HG02973 (cell line): Measurements from ENCODE around the gene ARHGAP31.
"Not testable (repeated sequence)": the region's sequence is repeated elsewhere in the genome, so short reads cannot be mapped to it uniquely, and the experiment has no call there.

Experiments
- ATAC-seq: cut with Tn5 transposase; IDR thresholded peaks from one replicate; pipeline ENCODE4 v1.9.1; 2021; ENCODE audit warnings: moderate library complexity; ENCODE audit not compliant: unreplicated experiment

ARHGAP31 gene

GRCh38 chr3:119347036-119347435 lies 52.9 kb downstream of the ARHGAP31 start:
- ATAC-seq, result no peak

- no peak for ATAC-seq
Observed at GRCh38 chr3:119349354-119350041, 55.3 kb downstream of the ARHGAP31 start.

DNA sequence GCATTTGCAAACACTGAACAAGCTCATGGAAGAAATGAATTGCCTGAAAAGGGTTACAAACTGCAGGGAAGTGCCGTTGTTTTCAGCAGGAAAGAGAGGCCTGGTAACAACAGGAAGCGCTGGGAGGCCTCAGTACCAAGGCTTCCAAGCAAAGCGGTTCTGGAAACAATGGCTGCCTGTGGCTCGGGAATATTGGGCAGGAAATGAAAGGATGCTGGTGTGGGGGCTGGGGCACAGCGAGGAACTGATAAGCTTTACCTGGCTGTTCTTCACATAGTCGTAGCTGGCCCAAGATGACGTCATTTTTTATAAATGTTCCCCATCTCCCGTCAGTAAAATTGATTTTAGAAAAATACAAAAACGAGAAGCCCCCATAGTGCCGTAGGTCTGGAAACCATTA lies 55.9 kb downstream of the ARHGAP31 start:
- no peak for ATAC-seq

- ATAC-seq, result no peak
Observed at GRCh38 chr3:119351581-119351980, 57.4 kb downstream of the ARHGAP31 start.

GRCh38 chr3:119352034-119352609 lies 57.9 kb downstream of the ARHGAP31 start:
- peak; percentile 95 for ATAC-seq

DNA sequence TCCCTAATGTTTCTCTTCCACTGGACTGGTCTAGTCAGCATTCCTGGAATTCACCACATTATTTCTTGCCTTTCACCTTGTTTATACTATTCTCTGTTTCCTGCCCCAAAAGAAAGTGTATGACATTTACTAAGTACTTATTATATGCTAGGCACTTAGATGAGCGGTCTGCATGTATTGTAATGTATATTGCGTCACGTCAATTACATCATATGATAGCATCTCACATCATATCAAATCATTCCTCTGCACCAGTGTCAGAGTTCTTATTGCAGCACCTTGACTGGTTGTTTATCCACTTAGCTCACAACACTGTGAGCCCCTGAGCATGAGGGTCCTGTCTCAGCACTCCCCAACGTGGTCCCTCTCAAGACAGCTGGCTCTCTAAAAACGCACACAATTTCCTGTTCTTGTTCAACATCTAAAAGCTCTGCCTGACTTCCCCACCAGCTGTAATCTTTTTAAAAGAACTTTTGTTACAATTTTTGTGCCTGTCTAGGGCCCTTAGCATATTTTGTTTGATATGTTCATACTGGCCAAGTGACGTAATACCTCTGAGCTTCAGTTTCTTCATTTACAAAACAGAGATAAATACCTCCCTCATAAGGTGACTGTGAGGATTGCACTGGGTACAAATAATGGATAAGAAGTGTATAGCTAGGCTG lies 58.8 kb downstream of the ARHGAP31 start:
- peak; percentile 32 for ATAC-seq

DNA sequence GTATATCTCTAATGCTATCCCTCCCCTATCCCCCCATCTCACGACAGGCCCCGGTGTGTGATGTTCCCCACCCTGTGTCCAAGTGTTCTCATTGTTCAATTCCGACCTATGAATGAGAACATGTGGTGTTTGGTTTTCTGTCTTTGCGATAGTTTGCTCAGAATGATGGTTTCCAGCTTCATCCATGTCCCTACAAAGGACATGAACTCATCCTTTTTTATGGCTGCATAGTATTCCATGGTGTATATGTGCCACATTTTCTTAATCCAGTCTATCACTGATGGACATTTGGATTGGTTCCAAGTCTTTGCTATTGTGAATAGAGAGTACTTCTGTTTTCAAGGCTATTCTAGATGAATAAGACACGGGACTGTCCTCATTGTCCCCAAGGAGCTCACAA lies 61.4 kb downstream of the ARHGAP31 start:
- ATAC-seq, result not testable (repeated sequence)

GRCh38 chr3:119356646-119357045 lies 62.5 kb downstream of the ARHGAP31 start:
- no peak for ATAC-seq

DNA sequence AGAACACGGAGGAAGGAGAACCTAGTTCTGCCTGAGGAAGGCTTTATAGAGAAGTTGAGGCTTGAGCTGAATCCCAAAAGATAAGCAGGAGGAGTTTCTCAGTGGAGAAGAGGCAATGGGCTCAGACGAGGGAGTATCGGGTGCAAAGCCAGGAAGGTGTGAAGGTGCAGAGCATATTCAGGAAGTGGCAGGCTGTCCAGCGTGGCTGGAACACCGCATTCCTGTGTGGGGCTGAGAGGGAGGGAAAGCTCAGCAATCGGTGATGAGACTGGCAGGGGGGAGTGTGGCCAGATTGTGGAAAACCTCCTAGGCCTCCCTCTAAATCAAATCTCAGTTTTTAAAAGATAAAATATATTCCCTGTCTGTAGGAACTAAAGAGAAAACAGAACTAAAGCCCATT lies 63.0 kb downstream of the ARHGAP31 start:
- no peak for ATAC-seq

DNA sequence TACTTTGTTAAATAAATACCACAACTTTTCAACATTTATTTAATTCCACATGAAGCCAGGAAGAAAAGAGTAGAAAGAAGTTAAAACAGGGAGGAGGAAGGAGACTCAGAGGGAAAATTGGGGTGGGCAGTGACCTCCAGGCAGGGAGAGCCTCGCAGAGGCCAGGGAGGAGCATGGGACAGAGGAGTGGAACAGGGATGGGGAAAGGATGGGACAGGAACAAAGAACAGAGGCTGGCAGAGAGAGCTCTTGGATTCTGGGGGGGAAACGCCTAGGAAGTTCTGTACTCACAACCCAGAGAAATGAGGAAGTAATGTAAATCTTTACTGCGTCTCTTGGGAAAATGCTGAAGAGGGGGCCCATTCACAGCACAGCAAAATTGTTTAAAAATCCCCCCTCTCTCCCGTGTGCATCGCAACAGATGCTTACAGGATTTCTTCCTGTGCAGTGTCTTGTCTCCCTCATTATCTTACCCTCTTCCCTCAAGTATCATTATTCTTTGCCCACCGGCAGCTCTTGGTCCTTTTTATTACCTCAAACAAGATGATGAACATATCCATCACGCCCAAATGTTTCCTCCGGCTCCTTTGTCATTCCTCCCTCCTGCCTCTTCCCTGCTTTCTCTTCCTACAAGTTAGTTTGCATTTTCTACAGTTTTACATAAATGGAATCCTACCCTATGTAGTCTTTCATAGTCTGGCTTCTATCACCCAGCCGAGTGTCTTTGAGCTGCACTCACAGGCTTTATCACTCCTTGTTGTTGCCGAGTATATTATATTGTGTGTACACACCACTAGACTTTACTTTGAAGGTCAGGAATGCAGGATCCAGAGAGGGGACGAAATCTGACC lies 65.5 kb downstream of the ARHGAP31 start:
- ATAC-seq, result no peak

DNA sequence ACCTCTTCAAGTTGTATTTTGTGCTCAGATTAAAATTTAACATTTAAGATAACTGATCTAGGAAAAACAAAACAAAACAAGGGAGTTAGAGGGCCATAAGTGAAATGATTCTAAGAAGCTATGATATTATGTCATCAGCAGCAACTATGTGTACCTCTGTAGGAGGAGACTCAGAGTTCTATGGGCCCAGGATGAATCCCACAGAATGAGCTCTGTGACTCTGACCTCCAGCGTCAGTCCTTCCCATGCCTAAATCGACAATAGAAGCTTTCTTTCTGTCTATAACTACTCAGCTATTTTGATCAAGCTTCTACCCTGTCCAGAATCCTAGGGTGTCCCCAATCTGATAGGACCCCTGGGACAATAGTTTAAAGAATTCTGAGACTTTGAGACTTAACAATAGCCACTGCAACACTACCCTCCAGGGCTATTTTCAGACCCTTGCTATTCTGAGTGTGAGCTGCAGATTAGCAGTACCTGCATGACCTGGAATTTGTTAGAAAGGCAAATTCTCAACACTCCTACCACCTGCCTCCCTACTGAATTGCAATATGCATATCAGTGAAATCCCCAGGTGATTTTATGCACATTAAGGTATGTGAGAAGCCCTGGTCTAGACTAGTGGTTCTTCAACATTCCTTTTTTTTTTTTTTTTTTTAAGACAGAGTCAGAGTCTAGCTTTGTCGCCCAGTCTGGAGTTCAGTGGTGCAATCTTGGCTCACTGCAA lies 66.7 kb downstream of the ARHGAP31 start:
- no peak for ATAC-seq

- no peak for ATAC-seq
Observed at GRCh38 chr3:119362010-119362409, 67.8 kb downstream of the ARHGAP31 start.

DNA sequence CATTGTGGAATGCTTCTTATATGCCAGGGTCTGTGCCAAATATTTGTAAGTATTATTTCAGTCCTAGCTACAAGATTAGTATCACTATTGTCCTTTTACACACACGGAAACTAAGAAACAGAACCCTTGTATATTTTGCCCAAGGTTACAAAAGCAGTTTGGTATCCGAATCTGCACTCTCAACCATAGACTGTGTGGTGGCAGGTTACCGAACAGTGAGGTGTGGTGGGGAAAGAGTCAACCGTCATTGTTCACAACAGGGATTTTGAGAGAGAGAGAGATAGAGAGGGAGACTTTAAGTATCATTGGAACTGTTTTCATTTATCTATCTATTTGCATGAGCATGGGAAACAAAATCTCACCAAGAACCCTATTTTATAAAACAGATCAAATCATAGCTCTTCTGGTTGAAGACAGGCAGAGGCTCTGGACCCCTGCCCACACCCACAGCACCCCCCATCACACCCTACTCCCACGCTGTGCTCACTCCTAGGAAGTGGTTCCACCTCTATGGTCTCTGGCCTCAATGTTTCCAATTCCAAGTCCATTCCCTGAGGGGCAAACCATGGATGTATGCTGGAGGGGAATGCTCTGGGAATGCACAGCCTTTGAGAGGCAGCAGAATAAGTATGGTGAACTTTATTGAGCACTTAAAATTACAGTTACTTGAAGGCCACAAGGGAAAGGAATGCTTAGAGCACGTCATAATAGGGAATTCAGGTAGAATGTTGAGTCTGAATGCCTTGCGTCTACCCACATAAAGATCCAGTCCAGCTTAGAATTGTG lies 69.0 kb downstream of the ARHGAP31 start:
- no peak for ATAC-seq

GRCh38 chr3:119364401-119364800 lies 70.2 kb downstream of the ARHGAP31 start:
- ATAC-seq, result no peak

DNA sequence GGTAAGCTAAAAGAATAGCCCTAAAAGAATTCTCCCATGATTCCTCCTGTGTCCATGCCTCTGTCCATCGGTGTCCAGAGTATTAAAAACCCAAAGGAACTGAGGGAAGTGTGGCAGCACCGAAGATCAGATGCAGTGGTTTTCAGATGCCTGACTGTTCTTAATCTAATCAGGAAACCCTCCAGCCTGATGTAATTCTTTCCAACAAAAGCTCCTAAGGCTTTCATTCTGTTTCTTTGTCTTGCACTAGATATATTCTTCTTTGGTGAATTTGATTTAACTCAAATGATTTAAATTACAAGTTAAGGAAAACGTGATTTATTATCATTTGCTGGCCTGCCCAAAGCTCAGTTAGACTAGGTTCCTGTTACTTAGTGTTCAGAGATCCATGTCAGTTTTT lies 71.2 kb downstream of the ARHGAP31 start:
- ATAC-seq, result no peak

DNA sequence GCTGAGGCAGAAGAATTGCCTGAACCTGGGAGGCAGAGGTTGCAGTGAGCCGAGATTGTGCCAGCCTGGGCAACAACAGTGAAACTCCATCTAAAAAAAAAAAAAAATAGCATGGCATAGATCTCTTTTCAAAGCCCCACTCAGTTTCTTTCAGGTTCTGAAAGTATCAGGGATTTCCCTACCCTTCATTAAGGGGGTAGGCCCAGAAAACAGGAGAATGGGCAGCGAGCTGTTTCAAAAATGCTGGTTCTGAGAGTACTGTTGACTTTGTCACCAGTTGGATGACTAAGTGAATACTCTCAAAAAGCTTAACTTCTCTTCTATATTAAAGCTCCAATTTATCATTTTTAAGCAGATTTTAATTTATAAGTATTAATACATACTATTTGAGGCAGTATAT lies 72.8 kb downstream of the ARHGAP31 start:
- no peak for ATAC-seq

GRCh38 chr3:119368298-119368697 lies 74.1 kb downstream of the ARHGAP31 start:
- no peak for ATAC-seq

DNA sequence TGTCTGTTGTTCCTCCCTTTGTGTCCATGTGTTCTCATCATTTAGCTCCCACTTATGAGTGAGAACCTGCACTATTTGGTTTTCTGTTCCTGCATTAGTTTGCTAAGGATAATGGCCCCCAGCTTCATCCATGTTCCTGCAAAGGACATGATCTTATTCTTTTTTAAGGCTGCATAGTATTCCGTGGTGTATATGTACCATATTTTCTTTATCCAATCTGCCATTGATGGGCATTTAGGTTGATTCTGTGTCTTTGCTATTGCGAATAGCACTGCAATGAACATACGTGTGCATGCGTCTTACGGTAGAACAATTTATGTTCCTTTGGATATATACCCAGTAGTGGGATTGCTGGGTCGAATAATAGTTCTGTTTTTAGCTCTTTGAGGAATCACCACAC lies 77.6 kb downstream of the ARHGAP31 start:
- not testable (repeated sequence) for ATAC-seq

DNA sequence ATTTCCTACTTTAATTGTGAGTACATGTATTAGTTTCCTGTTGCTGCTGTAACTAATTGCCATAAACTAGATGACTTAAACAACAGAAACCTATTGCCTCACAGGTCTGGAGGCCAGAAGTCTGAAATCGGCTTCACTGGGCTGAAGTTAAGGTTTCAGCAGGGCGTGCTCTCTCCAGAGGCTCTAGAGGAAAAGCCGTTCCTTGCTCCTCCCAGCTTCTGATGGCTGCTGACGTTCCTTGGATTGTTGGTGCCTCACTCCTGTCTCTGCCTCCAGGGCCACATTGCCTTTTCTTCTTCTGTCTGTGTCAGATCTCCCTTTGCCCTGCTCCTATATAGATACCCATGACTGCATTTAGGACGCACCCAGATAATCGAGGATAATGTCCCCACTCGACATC lies 80.9 kb downstream of the ARHGAP31 start:
- no peak for ATAC-seq

DNA sequence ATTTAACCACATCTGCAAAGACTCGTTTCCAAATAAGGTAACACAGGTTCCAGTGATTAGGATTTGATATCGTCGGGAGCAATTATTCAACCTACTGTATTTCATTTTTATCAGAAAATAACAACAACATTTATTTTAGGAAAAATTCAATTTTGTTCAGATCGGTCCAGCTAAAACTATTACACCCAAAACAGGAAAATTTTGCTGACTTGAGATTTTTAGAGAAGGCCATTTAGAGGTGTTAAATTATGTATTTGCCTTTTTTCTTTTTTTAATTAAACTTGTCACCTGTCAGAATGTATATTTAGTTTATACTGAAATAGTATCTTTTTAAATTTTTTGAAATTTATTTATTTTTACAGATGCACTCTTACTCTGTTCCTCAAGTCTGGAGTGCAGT lies 81.3 kb downstream of the ARHGAP31 start:
- no peak for ATAC-seq
